ENCODE measurements around the gene XPR1.

The XPR1 gene
- long read RNA-seq, donor 1, full-length matches to known transcripts = 4 of 4 reads
- long read RNA-seq, donor 1, partial matches to known transcripts = 0 of 4 reads
- long read RNA-seq, donor 1, other reads (novel, unspliced or antisense) = 0 of 4 reads
- long read RNA-seq, donor 2, full-length matches to known transcripts = 1 of 1 reads
- long read RNA-seq, donor 2, partial matches to known transcripts = 0 of 1 reads
- long read RNA-seq, donor 2, other reads (novel, unspliced or antisense) = 0 of 1 reads
- long read RNA-seq, donor 3, full-length matches to known transcripts = 1 of 20 reads
- long read RNA-seq, donor 3, partial matches to known transcripts = 19 of 20 reads
- long read RNA-seq, donor 3, other reads (novel, unspliced or antisense) = 0 of 20 reads
- long read RNA-seq, donor 4, full-length matches to known transcripts = 3 of 3 reads
- long read RNA-seq, donor 4, partial matches to known transcripts = 0 of 3 reads
- long read RNA-seq, donor 4, other reads (novel, unspliced or antisense) = 0 of 3 reads
- long read RNA-seq, donor 5, full-length matches to known transcripts = 3 of 3 reads
- long read RNA-seq, donor 5, partial matches to known transcripts = 0 of 3 reads
- long read RNA-seq, donor 5, other reads (novel, unspliced or antisense) = 0 of 3 reads
- long read RNA-seq, donor 6, full-length matches to known transcripts = 3 of 3 reads
- long read RNA-seq, donor 6, partial matches to known transcripts = 0 of 3 reads
- long read RNA-seq, donor 6, other reads (novel, unspliced or antisense) = 0 of 3 reads
- long read RNA-seq, donor 7, full-length matches to known transcripts = 7 of 12 reads
- long read RNA-seq, donor 7, partial matches to known transcripts = 5 of 12 reads
- long read RNA-seq, donor 7, other reads (novel, unspliced or antisense) = 0 of 12 reads
- long read RNA-seq, donor 8, full-length matches to known transcripts = 6 of 6 reads
- long read RNA-seq, donor 8, partial matches to known transcripts = 0 of 6 reads
- long read RNA-seq, donor 8, other reads (novel, unspliced or antisense) = 0 of 6 reads

- peak; percentile 99 for DNase-seq
These were observed at the start of gene XPR1 for GRCh38 chr1:180631766-180632325. TSS of gene XPR1 (plus strand) at chr1:180632022. CDS start at chr1:180632202, 180 bp downstream.

- no peak for DNase-seq
These were observed 47.0 kb upstream of the XPR1 start for GRCh38 chr1:180584869-180585268.

GRCh38 chr1:180585994-180586359, 45.8 kb upstream of the XPR1 start:
- no peak for DNase-seq

GRCh38 chr1:180586671-180587155, 45.1 kb upstream of the XPR1 start:
- peak; percentile 26 for DNase-seq

GRCh38 chr1:180588121-180588520, 43.7 kb upstream of the XPR1 start:
- no peak for DNase-seq

GRCh38 chr1:180590889-180591288, 40.9 kb upstream of the XPR1 start:
- DNase-seq = no peak

- no peak for DNase-seq
These were observed 38.4 kb upstream of the XPR1 start for GRCh38 chr1:180593382-180593781.

- no peak for DNase-seq
These were observed 37.1 kb upstream of the XPR1 start for GRCh38 chr1:180594723-180595122.

- DNase-seq = no peak
These were observed 35.9 kb upstream of the XPR1 start for GRCh38 chr1:180595966-180596365.

- DNase-seq = no peak
These were observed 34.3 kb upstream of the XPR1 start for GRCh38 chr1:180597520-180597919.

GRCh38 chr1:180598333-180598974, 33.4 kb upstream of the XPR1 start:
- peak; percentile 23 for DNase-seq

GRCh38 chr1:180600343-180600742, 31.5 kb upstream of the XPR1 start:
- no peak for DNase-seq

GRCh38 chr1:180601512-180601911, 30.3 kb upstream of the XPR1 start:
- DNase-seq = no peak

GRCh38 chr1:180603223-180603849, 28.5 kb upstream of the XPR1 start:
- no peak for DNase-seq

- DNase-seq = no peak
These were observed 28.0 kb upstream of the XPR1 start for GRCh38 chr1:180603850-180604226.

- no peak for DNase-seq
These were observed 25.7 kb upstream of the XPR1 start for GRCh38 chr1:180606155-180606554.

GRCh38 chr1:180609643-180610555, 21.9 kb upstream of the XPR1 start:
- DNase-seq = no peak

- DNase-seq = no peak
These were observed 21.2 kb upstream of the XPR1 start for GRCh38 chr1:180610556-180611015.

GRCh38 chr1:180611016-180611930, 20.5 kb upstream of the XPR1 start:
- no peak for DNase-seq
